Activated CD4-positive, CD25-positive, alpha-beta regulatory T cell (primary cell): ENCODE data around the gene PRRT4.

ENCODE experiments used
- DNase-seq, 4 experiments: peaks; one replicate each; lab custom pipeline; 2025; lab: John Stamatoyannopoulos, UW

PRRT4 gene

DNA sequence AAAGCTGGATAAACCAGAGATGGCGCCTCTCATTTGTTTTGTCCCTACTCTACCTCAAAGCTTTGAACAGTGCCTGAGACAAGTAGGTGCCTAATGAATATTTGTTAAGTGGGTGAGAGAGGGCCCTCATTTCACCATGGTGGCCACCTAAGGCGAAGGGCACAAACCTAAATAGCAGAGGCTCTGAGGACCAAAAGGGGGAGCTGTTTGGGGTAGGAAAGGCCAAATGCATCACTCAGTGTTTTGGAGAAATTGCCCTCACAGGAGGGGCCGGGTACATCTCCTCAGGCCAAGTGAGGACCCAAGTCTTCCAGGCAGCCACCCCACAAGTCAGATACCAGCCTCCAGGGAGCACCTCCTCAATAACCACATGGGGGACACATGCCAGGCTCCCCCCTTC lies 34.3 kb upstream of the PRRT4 start:
- DNase-seq = no peak

- DNase-seq = no peak
Observed at GRCh38 chr7:128394904-128395496, 33.5 kb upstream of the PRRT4 start.

GRCh38 chr7:128393526-128394330 lies 32.2 kb upstream of the PRRT4 start:
- no peak for DNase-seq

DNA sequence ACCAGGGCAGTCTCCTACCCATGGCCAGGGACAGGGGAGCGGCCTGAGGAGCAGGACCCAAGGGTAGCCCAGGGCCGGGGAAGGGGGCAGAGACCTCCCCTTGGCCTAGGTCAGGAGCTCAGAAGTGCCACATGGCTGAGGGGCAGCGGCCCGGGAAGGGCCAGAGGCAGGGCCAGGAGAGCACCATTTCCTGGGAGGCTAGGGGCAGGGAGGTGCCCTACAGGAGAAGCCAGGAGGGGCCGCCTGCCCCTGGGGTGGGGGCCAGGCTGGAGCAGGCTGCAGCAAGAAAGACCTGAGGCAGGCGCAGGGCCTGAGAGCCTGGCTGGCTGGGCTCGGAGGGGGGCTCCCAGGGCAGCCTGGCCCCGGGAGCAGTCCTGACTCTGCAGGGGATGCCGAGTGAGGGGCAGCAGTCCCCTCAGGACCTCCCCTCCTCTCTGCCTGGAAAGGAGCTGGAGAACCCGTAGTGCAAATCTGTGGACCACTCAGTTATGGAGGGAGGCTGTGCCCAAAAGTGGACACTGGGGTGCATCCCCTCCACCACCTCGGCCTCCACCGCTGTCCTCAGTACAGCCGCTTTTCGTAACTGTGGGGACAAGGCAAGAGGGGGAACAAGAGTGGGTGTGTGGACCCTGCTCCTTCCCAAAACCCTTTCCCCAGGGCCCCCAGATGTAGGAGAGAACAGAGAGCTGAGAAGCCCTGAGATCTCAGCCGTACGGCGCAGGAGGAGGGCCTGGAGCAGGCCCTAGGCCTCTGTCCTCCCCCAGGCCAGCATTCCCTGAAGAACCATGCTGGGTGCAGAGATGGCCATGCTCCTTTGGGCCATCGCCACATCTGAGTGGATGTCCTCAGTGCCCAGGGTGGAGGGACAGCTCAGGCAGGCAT lies 31.2 kb upstream of the PRRT4 start:
- no peak for DNase-seq

DNA sequence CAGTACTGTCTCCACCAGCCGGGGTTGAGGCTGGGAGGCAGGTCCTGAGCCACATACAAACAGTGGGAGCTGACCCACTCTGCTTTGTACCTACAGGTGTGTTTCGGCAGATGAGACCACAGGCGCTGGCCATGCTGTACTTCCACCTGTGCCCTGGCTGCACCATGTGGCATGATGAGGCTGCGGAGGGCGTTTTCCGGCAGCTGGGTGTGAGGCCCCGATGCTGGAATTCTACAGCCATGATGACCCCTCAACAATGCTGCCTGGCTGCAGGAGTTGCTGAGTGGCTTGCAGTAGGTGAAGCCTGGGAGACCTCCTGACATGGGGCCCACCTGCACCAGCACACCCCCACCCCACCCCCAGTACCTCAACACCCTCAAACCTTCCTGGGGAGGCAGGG lies 30.3 kb upstream of the PRRT4 start:
- DNase-seq = no peak

- no peak for DNase-seq
Observed at GRCh38 chr7:128390871-128391565, 29.5 kb upstream of the PRRT4 start.

GRCh38 chr7:128389618-128390329 lies 28.3 kb upstream of the PRRT4 start:
- no peak for DNase-seq

DNA sequence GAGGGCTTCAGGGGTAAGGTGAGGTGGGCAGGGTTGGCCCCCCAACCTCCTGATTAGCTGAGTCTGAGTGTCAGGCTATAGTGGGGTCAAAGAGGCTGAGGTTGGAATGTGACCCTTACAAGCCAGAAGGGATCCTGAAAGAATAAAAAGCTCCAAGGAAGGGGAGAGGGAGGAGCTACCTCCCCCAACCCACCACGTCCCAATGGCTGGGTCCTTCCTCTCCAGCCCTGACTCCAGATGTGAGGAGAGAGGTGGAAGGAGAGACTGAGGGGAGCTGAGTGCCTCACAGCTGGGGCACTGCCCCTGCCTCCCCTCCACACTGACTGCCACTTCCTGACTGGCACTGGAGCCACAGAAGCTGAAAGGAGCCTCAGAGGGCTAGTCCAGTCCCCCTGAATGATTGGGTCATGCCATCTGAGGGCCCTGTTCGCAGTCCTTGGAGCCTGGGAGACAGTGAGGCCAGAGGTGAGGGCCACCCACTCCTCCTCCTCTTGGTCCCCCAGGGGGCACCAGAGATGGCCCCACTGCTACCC lies 27.7 kb upstream of the PRRT4 start:
- DNase-seq = no peak

GRCh38 chr7:128388145-128388485 lies 26.6 kb upstream of the PRRT4 start:
- no peak for DNase-seq

DNA sequence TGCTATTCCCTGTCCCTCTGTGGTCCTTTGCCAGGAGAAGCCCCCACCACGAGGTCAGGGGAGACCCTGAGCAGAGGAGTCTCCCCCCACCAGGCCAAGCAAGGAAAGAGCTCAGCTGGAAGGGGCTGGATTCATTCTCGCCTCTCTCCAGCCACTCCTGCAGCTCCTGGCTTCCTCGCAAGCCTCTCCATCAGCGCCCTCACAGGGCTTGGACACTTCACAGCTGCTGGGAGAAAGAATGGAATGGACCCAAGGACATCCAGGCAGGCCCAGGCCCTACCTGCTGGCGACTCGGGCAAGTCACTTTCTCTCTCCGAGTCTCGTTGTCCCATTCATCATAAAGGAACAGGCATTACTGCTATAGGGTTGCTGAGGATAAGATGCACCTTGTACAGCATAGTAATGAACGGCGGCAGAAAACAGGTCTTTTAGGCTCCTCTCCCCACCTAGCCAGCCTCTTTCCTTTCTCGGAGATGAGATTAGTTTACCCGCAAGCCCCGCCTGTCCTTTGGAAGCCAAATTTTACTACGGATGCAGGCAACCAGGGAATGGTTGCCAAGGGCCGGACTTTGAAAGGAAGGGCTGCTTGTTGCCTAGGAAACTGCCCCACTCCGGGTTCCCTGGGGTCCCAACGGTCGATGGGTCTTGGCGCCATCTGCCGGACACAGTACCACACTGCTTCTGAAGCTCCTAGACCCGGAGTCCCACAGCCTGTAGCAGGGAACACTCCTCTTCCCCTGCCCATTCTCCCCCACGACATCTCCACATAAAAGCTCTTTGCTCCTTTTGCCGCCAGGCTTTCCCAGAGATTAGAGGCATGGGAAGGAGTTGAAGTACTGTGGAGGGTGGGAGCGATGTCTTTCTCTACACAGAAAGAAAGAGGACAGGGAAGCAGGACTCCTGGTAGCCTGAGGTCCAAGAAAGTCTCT lies 26.0 kb upstream of the PRRT4 start:
- peak; percentile 20 to 62 (median 25) for DNase-seq

DNA sequence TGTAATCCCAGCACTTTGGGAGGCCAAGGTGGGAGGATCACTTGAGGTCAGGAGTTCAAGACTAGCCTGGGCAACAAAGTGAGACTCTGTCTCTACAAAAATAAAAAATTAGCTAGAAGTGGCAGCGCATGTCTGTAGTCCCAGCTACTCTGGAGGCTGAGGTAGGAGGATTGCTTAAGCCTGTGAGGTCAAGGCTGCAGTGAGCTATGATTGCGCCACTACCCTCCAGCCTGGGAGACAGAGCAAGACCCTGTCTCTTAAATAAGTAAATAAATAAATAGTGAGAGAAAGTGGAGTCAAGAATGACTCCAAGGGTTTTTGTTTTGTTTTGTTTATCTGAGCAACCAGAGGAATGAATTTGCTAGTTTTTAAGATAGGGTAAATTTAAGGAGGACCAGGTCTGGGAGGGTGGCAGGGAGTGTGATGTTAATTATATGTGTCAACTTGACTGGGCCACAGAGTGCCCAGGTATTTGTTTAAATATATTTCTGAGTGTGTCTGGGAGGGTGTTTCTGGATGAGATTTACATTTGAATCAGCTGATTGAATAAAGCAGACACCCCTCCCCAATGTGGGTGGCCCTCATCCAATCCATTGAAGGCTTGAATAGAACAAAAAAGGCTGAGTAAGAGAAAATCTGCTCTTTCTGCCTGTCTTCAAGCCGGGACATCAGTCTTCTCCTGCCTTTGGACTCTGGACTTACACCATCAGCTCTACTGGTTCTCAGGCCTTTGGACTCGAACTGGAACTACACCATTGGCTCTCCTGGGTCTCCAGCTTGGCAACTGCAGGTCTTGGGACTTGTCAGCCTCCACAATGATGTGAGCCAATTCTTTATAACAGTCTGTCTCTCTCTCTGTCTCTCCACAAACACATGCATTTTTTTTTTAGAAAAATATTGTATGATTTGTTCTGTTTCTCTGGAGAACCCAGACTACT lies 24.8 kb upstream of the PRRT4 start:
- no peak for DNase-seq

DNA sequence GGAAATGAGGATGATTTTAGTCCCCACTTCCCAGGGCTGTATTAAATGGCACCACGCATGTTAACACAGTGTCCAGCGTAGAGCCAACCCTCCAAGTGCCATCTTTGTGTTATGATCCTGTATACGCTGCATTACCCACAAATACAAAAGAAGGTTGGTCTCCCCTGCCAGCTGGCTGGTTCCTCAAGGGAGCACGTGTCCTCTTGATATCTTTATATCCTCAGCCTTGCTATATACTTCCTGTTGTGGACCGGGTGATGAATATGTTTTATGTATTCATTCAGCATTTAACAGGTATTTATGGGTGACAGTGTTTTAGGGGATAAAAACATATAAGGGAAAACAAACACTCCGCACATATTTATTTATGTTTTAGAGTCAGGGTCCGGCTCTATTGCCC lies 23.2 kb upstream of the PRRT4 start:
- DNase-seq = no peak

- no peak for DNase-seq
Observed at GRCh38 chr7:128383776-128384175, 22.3 kb upstream of the PRRT4 start.

GRCh38 chr7:128381161-128381821 lies 19.8 kb upstream of the PRRT4 start:
- DNase-seq = no peak

GRCh38 chr7:128380483-128381106 lies 19.1 kb upstream of the PRRT4 start:
- DNase-seq = no peak

- DNase-seq = no peak
Observed at GRCh38 chr7:128379900-128380479, 18.5 kb upstream of the PRRT4 start.

DNA sequence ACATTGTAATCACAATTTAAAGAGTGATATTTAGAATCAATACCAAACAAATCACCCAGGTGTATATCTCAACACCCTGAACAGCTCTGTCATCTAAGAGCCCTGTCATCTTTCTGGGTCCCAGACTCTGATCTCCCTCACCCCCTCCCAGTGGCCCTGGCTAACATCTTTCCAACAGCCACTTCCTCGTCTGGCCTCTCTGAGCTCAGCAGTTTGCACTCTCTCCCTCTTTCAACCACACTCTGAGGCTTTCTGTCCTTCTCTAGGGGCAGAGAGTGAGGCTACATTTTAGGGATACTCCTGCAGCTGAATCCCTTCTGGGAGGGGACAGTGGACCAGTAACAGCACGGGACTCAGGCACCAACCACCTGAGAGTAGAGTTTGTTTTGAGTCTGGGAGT lies 17.1 kb upstream of the PRRT4 start:
- no peak for DNase-seq

DNA sequence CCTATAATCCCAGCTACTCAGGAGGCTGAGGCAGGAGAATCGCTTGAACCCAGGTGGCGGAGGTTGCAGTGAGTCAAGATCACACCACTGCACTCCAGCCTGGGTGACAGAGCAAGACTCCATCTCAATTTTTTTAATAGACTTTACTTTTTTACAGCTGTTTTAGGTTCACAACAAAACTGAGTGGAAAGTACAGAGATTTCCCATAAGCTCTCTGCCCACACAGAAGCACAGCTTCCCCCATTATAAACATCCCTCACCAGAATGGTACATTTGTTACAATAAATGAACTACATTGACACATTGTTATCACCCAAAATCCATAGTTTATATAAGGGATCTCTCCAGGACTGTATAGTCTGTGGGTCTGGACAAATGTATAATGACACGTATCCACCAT lies 14.6 kb upstream of the PRRT4 start:
- DNase-seq = no peak
